Stimulated activated CD4-positive, alpha-beta T cell treated with anti-CD3 and anti-CD28 coated beads, Interleukin-12 subunit alpha, Interleukin-12 subunit beta, amount 100 ng/mL, for 24 hours (primary cell): ENCODE measurements around the gene CERS4.
"Not testable (repeated sequence)": the region's sequence is repeated elsewhere in the genome, so short reads cannot be mapped to it uniquely, and the experiment has no call there.

ENCODE experiments used
- DNase-seq, 2 experiments: peaks; one replicate each; pipeline ENCODE4 v3.0.0-alpha.2; 2020; ENCODE audit warnings: low read depth in 2 of 2

Gene CERS4

GRCh38 chr19:8209462-8210378, 550 bp downstream of the CERS4 start:
- peak; percentile 51 to 68 for DNase-seq

- no peak for DNase-seq
Observed at GRCh38 chr19:8210421-8211101, 1.4 kb downstream of the CERS4 start.

GRCh38 chr19:8212212-8212611, 3.0 kb downstream of the CERS4 start:
- no peak for DNase-seq

- no peak for DNase-seq
Observed at GRCh38 chr19:8212916-8213315, 3.7 kb downstream of the CERS4 start.

GRCh38 chr19:8213827-8214672, 4.9 kb downstream of the CERS4 start:
- DNase-seq, result no peak

GRCh38 chr19:8214802-8215201, 5.6 kb downstream of the CERS4 start:
- DNase-seq, result no peak

GRCh38 chr19:8215783-8216182, 6.6 kb downstream of the CERS4 start:
- no peak for DNase-seq

GRCh38 chr19:8216357-8216756, 7.2 kb downstream of the CERS4 start:
- no peak for DNase-seq

- DNase-seq, result not testable (repeated sequence)
Observed at GRCh38 chr19:8218127-8218526, 9.0 kb downstream of the CERS4 start.

GRCh38 chr19:8220481-8220880, 11.3 kb downstream of the CERS4 start:
- no peak for DNase-seq

- no peak for DNase-seq
Observed at GRCh38 chr19:8221161-8221560, 12.0 kb downstream of the CERS4 start.

- not testable (repeated sequence) for DNase-seq
Observed at GRCh38 chr19:8223442-8223841, 14.3 kb downstream of the CERS4 start.

GRCh38 chr19:8224394-8225145, 15.4 kb downstream of the CERS4 start:
- no peak for DNase-seq

- DNase-seq, result no peak
Observed at GRCh38 chr19:8231073-8231604, 22.0 kb downstream of the CERS4 start.

GRCh38 chr19:8233370-8233769, 24.2 kb downstream of the CERS4 start:
- DNase-seq, result no peak

GRCh38 chr19:8237026-8237425, 27.9 kb downstream of the CERS4 start:
- DNase-seq, result no peak

- no peak for DNase-seq
Observed at GRCh38 chr19:8238251-8238650, 29.1 kb downstream of the CERS4 start.

- DNase-seq, result no peak
Observed at GRCh38 chr19:8239528-8240273, 30.5 kb downstream of the CERS4 start.

- DNase-seq, result peak in 1 of 2 experiments; percentile 17
Observed at GRCh38 chr19:8240274-8241229, 31.4 kb downstream of the CERS4 start.
